GM21529 (cell line): ENCODE data around the gene HPS3.
"Not testable (repeated sequence)": the region's sequence is repeated elsewhere in the genome, so short reads cannot be mapped to it uniquely, and the experiment has no call there.

Experiments used
- ATAC-seq: cut with Tn5 transposase; IDR thresholded peaks from one replicate; pipeline ENCODE4 v1.9.1; 2021; ENCODE audit not compliant: unreplicated experiment

The HPS3 gene

GRCh38 chr3:149129326-149130205, at the start of gene HPS3:
TSS of gene HPS3 (plus strand) at chr3:149129638. CDS start at chr3:149129724, 86 bp downstream.
- peak; percentile 90 for ATAC-seq

- ATAC-seq: no peak
Observed at GRCh38 chr3:149080011-149080698, 49.3 kb upstream of the HPS3 start.

GRCh38 chr3:149080699-149081091, 48.7 kb upstream of the HPS3 start:
- no peak for ATAC-seq

GRCh38 chr3:149081772-149082171, 47.7 kb upstream of the HPS3 start:
- ATAC-seq: no peak

- ATAC-seq: peak; percentile 33
Observed at GRCh38 chr3:149085828-149086231, 43.6 kb upstream of the HPS3 start.

- ATAC-seq: peak; percentile 98
Observed at GRCh38 chr3:149086232-149086988, 43.0 kb upstream of the HPS3 start, which contains the start of gene HLTF. TSS of gene HLTF (minus strand) at chr3:149086533. CDS start at chr3:149086336, 197 bp downstream.

GRCh38 chr3:149087208-149087607, 42.2 kb upstream of the HPS3 start:
- ATAC-seq: no peak

- ATAC-seq: no peak
Observed at GRCh38 chr3:149089395-149089794, 40.0 kb upstream of the HPS3 start.

- no peak for ATAC-seq
Observed at GRCh38 chr3:149090461-149090860, 39.0 kb upstream of the HPS3 start.

GRCh38 chr3:149090907-149091306, 38.5 kb upstream of the HPS3 start:
- no peak for ATAC-seq

- ATAC-seq: no peak
Observed at GRCh38 chr3:149091983-149092382, 37.5 kb upstream of the HPS3 start.

- peak; percentile 92 for ATAC-seq
Observed at GRCh38 chr3:149095487-149095886, 34.0 kb upstream of the HPS3 start.

GRCh38 chr3:149097987-149098386, 31.5 kb upstream of the HPS3 start:
- ATAC-seq: not testable (repeated sequence)

GRCh38 chr3:149101154-149101553, 28.3 kb upstream of the HPS3 start:
- ATAC-seq: no peak

GRCh38 chr3:149101641-149102040, 27.8 kb upstream of the HPS3 start:
- ATAC-seq: no peak

GRCh38 chr3:149104484-149104883, 25.0 kb upstream of the HPS3 start:
- ATAC-seq: no peak

- no peak for ATAC-seq
Observed at GRCh38 chr3:149114458-149114857, 15.0 kb upstream of the HPS3 start.

GRCh38 chr3:149115114-149115513, 14.3 kb upstream of the HPS3 start:
- ATAC-seq: no peak

- ATAC-seq: no peak
Observed at GRCh38 chr3:149118724-149119123, 10.7 kb upstream of the HPS3 start.

- ATAC-seq: no peak
Observed at GRCh38 chr3:149119466-149119865, 10.0 kb upstream of the HPS3 start.
